Endothelial cell (in vitro differentiated cells): Measurements from ENCODE around the gene TRIM16. TPM values are rescaled to one million over a fixed set of nuclear protein-coding genes. Genes with fewer than 3 reads are reported as not detected.
"Not testable (repeated sequence)": the region's sequence is repeated elsewhere in the genome, so short reads cannot be mapped to it uniquely, and the experiment has no call there.

Experiments used
- DNase-seq: peaks from one replicate; pipeline ENCODE4 v3.0.0; 2021; ENCODE audit warnings: low spot score
- H3K27ac Mint-ChIP-seq: one replicate; pipeline ENCODE4 v1.8.0; 2021; ENCODE audit warnings: mixed read lengths, inconsistent platforms; ENCODE audit not compliant: unreplicated experiment
- H3K27me3 Mint-ChIP-seq: one replicate; pipeline ENCODE4 v1.8.0; 2021; ENCODE audit warnings: mild to moderate bottlenecking, moderate library complexity, mixed read lengths, inconsistent platforms; ENCODE audit not compliant: unreplicated experiment
- H3K36me3 Mint-ChIP-seq: one replicate; pipeline ENCODE4 v1.8.0; 2021; ENCODE audit warnings: mild to moderate bottlenecking, low read depth, mixed read lengths, inconsistent platforms; ENCODE audit not compliant: unreplicated experiment
- H3K4me1 Mint-ChIP-seq: one replicate; pipeline ENCODE4 v1.8.0; 2021; ENCODE audit warnings: mild to moderate bottlenecking, mixed read lengths, inconsistent platforms; ENCODE audit not compliant: unreplicated experiment
- H3K4me3 Mint-ChIP-seq: one replicate; pipeline ENCODE4 v1.8.0; 2021; ENCODE audit warnings: mild to moderate bottlenecking, mixed read lengths, inconsistent platforms; ENCODE audit not compliant: unreplicated experiment
- H3K9me3 Mint-ChIP-seq: one replicate; pipeline ENCODE4 v1.8.0; 2021; ENCODE audit warnings: mixed read lengths, inconsistent platforms; ENCODE audit not compliant: unreplicated experiment
- total RNA-seq: library from RNA; stranded (reverse); fragmentation: NEBNext Ultra II Directional; extraction: Animal tissue kit (Norgen Biotek cat#: 25700); gene quantifications from one replicate; pipeline ENCODE4 v1.2.1, GENCODE V29; 2021; ENCODE audit not compliant: unreplicated experiment
- TF ChIP-seq, protein P1 (sequence below): fragments of 200-600 bp; sonication (generic); IDR thresholded peaks from one replicate; pipeline ENCODE4 v1.5.0; 2021; ENCODE audit warnings: antibody characterized with exemption; ENCODE audit not compliant: unreplicated experiment

Gene TRIM16
- total RNA-seq, 1 donor from 2014 or later, result 25.2 TPM

DNA sequence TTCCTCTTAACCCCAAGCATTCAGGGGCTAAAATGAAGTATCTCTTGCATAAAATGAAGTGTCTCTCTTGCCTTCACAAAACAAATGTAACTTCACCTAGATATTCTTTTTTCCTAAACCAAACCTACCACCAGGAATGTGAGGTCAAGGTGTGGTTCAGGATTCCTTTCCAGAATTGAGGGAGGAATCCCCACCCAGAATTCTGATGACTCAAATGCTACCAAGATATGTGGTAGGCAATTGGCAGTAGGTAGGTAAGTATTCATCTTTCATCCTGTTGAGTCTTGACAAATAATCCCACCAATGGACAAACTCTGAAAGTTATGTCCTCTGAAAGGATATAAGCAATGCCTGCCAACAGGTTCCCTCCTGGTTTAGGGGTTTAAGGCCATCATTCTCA is 26.2 kb downstream of the TRIM16 start:
- Mint-ChIP-seq H3K9me3 (no peaks in the 10 kb centered on the region), H3K4me1 (peaks cover 59% of the 10 kb centered on the region), H3K36me3 (peaks cover 15% of the 10 kb centered on the region), H3K27ac (no peak overlapping the region), H3K4me3 (no peak overlapping the region), H3K27me3 (peaks cover 3% of the 10 kb centered on the region)
- DNase-seq, result no peak
- TF ChIP-seq, protein P1, sequence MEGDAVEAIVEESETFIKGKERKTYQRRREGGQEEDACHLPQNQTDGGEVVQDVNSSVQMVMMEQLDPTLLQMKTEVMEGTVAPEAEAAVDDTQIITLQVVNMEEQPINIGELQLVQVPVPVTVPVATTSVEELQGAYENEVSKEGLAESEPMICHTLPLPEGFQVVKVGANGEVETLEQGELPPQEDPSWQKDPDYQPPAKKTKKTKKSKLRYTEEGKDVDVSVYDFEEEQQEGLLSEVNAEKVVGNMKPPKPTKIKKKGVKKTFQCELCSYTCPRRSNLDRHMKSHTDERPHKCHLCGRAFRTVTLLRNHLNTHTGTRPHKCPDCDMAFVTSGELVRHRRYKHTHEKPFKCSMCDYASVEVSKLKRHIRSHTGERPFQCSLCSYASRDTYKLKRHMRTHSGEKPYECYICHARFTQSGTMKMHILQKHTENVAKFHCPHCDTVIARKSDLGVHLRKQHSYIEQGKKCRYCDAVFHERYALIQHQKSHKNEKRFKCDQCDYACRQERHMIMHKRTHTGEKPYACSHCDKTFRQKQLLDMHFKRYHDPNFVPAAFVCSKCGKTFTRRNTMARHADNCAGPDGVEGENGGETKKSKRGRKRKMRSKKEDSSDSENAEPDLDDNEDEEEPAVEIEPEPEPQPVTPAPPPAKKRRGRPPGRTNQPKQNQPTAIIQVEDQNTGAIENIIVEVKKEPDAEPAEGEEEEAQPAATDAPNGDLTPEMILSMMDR, result no peak

DNA sequence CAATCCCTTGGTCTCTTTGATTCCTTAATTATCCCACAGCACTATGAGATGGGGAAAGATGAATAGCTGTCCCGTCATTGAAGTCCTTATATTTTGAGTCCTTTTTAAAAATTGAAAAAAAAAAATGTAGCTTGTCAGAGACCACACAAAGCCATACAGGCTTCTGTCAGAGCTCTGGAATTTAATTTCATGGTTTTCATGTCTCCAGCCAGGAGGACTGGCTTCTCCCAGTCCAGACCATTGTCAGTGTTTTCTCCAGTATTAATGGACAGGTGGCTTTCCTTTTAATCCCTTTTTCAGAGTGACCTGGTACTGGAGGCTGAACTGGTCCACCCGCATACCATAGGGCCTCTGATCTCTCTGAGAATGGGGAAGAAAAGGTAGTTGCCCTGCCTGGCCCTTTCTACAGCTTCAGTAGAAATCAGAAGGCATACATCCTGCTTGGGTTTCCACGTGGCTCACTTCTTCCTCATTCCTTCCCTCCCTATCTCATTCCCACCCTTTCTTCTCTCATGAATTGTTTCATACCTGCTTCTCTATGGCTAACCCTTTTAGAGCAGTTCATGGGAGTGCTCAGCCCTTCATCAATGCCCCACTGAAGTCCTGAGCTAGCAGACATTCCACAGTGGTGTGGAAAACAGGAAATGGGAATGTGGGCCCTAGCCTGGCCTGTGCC is 29.1 kb downstream of the TRIM16 start:
- DNase-seq, result no peak

DNA sequence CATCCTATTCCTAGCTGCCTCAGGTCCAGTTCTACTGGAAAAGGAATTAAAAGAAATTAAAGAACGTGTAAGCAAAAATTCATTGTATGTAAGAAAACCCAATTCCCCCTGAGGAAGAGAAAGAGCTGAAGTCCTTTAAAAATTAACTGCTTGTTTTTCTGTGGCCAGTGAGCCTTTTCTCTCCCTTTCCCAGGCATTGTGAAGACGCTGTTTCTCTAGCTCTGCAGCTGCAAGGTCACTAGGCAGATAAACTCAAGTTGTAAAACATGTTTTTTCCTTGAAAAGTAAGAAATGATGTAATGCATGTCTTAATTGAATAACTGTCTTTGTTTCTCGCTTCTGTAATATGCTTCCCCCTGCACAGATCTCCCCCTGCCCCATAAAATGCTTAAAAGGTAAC is 29.7 kb downstream of the TRIM16 start:
- not testable (repeated sequence) for H3K9me3 Mint-ChIP-seq, H3K27me3 Mint-ChIP-seq, DNase-seq, H3K27ac Mint-ChIP-seq
- Mint-ChIP-seq H3K4me1 (peaks cover 51% of the 10 kb centered on the region), H3K4me3 (peak overlapping the region; percentile 3), H3K36me3 (peaks cover 22% of the 10 kb centered on the region)

More for the DNA sequence above, 29.1 kb downstream of the TRIM16 start:
- H3K4me3 Mint-ChIP-seq, result peak overlapping the region; percentile 3
- TF ChIP-seq, protein P1, result no peak
- peaks cover 22% of the 10 kb centered on the region for H3K36me3 Mint-ChIP-seq
- no peaks in the 10 kb centered on the region for H3K9me3 Mint-ChIP-seq
- H3K4me1 Mint-ChIP-seq, result peaks cover 56% of the 10 kb centered on the region
- H3K27ac Mint-ChIP-seq, result no peak overlapping the region
- peaks cover 3% of the 10 kb centered on the region for H3K27me3 Mint-ChIP-seq

DNA sequence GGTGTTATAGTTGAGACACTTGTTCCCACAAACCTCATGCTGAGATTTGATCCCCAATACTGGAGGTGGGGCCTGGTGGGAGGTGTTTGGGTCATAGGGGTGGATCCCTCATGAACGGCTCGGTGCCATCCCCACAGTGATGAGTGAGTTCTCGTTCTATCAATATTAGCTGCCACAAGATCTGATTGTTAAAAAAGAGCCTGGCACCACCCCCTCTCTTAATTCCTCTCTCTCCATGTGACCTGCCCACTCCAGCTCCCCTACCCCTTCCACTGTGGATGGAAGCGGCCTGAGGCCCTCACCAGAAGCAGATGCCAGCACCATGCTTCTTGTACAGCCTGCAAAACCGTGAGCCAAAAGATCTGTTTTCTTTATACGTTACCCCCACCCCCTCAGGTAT is 31.2 kb downstream of the TRIM16 start:
- peak overlapping the region; percentile 16 for H3K27ac Mint-ChIP-seq
- no peaks in the 10 kb centered on the region for H3K9me3 Mint-ChIP-seq
- TF ChIP-seq, protein P1, result no peak
- H3K4me1 Mint-ChIP-seq, result peaks cover 43% of the 10 kb centered on the region
- DNase-seq, result no peak
- peaks cover 22% of the 10 kb centered on the region for H3K36me3 Mint-ChIP-seq
- H3K27me3 Mint-ChIP-seq, result peaks cover 5% of the 10 kb centered on the region
- H3K4me3 Mint-ChIP-seq, result no peak overlapping the region

DNA sequence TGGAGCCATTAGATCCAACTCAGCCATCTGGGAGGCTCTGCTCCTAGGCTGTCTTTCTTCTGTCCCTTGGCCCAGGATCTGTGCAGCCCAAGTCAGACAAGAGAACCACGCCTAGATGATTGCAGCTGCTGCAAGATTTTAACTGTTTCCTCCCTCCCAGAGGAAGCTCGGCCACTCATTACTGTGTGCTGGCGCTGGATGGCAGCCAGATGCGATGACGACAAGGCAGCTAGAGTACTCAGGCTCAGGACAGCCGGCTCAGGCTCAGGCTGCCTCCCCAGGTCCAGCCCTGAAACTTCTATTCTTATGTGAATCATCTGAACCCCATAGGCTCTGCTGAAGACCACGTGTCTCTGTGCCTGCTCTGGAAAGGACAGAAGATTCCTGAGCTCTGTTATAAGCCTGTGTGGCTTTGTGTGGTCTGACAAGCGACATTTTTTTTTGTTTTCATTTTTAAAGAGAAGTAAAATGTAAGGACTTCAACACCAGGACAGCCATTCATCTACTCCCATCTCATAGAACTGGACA is 32.5 kb downstream of the TRIM16 start:
- Mint-ChIP-seq H3K4me3 (no peak overlapping the region), H3K4me1 (peaks cover 43% of the 10 kb centered on the region), H3K36me3 (peaks cover 20% of the 10 kb centered on the region), H3K27ac (no peak overlapping the region), H3K27me3 (peaks cover 5% of the 10 kb centered on the region), H3K9me3 (no peaks in the 10 kb centered on the region)
- TF ChIP-seq, protein P1, result no peak
- DNase-seq, result no peak
